Choroid plexus epithelial cell (primary cell): ENCODE data around the gene KRT71.

Source experiments
- DNase-seq: peaks from one replicate; pipeline ENCODE4 v3.0.0-alpha.2; 2010; ENCODE audit warnings: low read depth
- H3K4me3 ChIP-seq: 2 replicates; pipeline ENCODE4 v1.5.1; 2011; ENCODE audit warnings: low read depth, mild to moderate bottlenecking, control low read depth, low read length, moderate library complexity
- CTCF ChIP-seq: conservative IDR thresholded peaks from 2 replicates; pipeline ENCODE4 v1.5.1; 2011; ENCODE audit warnings: low read depth, mild to moderate bottlenecking, control low read depth, inconsistent platforms, low read length, moderate library complexity

KRT71 gene

GRCh38 chr12:52517888-52518287 is 35.1 kb downstream of the KRT71 start:
- TF ChIP-seq CTCF: no peak
- no peak overlapping the region for H3K4me3 ChIP-seq
- DNase-seq: no peak

- no peak overlapping the region for H3K4me3 ChIP-seq
- no peak for DNase-seq
- TF ChIP-seq CTCF: no peak
Observed at GRCh38 chr12:52517005-52517835, 35.7 kb downstream of the KRT71 start.

- TF ChIP-seq CTCF: no peak
- DNase-seq: no peak
- no peak overlapping the region for H3K4me3 ChIP-seq
Observed at GRCh38 chr12:52515927-52516831, 36.8 kb downstream of the KRT71 start.

- TF ChIP-seq CTCF: no peak
- no peak for DNase-seq
- H3K4me3 ChIP-seq: no peak overlapping the region
Observed at GRCh38 chr12:52515319-52515646, 37.7 kb downstream of the KRT71 start.

- no peak for TF ChIP-seq CTCF
- no peak overlapping the region for H3K4me3 ChIP-seq
- DNase-seq: no peak
Observed at GRCh38 chr12:52514471-52515318, 38.2 kb downstream of the KRT71 start.

GRCh38 chr12:52513736-52514135 is 39.2 kb downstream of the KRT71 start:
- no peak overlapping the region for H3K4me3 ChIP-seq
- no peak for TF ChIP-seq CTCF
- DNase-seq: no peak
